ENCODE results near the gene GDF3.

DNA sequence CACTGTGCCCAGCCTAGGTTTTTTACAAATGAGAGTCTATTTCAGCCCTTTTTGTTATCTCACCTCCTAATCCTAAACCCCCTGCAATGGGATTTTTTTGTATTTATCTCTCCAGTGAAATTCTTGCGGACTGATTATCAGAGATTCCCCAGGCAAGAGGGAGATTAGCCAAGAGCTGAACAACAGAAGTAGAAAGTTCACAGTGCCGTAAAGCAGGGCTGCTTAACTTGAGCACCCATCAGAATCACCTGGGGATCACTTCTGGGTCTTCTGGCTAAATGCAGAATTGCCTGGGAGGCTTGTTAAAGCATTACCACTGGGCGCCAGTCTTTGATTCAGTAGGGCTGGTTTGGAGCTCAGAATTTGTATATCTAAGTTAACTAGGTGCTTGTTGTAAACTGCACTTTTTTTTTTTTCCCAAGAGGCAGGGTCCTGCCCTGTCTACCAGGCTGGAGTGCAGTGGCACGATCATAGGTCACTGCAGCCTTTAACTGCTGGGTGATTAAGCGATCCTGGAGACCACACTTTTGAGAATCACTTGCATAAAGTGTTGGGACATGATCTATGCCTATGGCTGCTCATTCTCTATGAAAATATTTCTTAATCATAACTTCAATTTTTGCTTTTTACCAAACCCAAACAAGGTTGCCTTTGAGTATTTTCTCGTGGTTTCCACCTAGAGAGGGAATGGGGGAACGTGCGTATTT, 14.5 kb upstream of the GDF3 start:
- TF ChIP-seq EZH2phosphoT487 (IDR thresholded peaks at IDR 0.05; ENCODE audit: borderline replicate concordance) = no peak
- TF ChIP-seq, protein P1, sequence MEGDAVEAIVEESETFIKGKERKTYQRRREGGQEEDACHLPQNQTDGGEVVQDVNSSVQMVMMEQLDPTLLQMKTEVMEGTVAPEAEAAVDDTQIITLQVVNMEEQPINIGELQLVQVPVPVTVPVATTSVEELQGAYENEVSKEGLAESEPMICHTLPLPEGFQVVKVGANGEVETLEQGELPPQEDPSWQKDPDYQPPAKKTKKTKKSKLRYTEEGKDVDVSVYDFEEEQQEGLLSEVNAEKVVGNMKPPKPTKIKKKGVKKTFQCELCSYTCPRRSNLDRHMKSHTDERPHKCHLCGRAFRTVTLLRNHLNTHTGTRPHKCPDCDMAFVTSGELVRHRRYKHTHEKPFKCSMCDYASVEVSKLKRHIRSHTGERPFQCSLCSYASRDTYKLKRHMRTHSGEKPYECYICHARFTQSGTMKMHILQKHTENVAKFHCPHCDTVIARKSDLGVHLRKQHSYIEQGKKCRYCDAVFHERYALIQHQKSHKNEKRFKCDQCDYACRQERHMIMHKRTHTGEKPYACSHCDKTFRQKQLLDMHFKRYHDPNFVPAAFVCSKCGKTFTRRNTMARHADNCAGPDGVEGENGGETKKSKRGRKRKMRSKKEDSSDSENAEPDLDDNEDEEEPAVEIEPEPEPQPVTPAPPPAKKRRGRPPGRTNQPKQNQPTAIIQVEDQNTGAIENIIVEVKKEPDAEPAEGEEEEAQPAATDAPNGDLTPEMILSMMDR (conservative IDR thresholded peaks at IDR 0.05; ENCODE audit: low read length) = no peak
